Cerebellar nuclear complex (tissue), 1 donor: Measurements from ENCODE around the gene TAGAP.
"Not testable (repeated sequence)": the region's sequence is repeated elsewhere in the genome, so short reads cannot be mapped to it uniquely, and the experiment has no call there.

Experiments
- DNase-seq, 2 experiments: peaks; one replicate each; lab custom pipeline; 2025; lab: John Stamatoyannopoulos, UW

Gene TAGAP

DNA sequence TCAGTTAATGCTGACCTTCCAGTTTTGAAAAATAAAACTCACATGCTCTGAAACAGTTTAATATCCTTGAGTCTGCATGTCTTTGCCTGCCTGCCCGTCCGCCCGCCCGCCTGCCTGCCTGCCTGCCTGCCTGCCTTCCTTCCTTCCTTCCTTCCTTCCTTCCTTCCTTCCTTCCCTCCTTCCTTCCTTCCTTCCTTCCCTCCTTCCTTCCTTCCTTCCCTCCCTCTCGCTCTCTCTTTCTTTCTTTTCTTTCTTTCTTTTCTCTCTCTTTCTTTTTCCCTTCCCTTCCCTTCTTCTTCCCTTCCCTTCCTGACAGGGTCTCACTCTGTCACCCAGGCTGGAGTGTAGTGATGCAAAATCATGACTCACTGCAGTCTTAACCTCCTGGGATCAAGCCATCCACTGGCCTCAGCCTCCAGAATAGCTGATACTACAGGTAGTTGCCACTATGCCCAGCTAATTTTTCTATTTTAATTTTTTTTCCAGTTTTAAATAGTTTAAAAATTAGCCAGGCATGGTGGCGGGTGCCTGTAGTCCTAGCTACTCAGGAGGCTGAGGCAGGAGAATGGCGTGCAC is 34.7 kb downstream of the TAGAP start:
- not testable (repeated sequence) for DNase-seq

GRCh38 chr6:159008656-159009288 is 36.0 kb downstream of the TAGAP start:
- peak in 1 of 2 experiments; percentile 0 for DNase-seq

GRCh38 chr6:159007510-159007909 is 37.3 kb downstream of the TAGAP start:
- no peak for DNase-seq

DNA sequence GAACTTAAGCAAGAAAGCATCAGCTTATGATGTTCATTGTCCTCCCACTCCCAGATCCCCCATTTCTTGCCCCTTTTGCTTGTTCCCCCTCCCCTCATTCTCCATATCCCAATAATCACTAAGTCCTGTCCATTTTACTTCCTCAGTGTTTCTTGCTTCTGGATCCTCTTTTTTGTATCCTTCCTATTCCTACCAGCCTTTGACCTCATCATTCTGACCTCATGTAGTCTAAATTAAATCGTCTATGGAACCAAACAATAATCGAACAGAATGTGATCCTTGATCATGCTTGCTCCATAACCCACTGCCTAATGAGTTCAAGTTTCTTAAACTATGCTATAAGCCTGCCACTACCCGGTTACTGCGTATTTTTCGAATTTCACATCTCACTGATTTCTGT is 39.4 kb downstream of the TAGAP start:
- no peak for DNase-seq

DNA sequence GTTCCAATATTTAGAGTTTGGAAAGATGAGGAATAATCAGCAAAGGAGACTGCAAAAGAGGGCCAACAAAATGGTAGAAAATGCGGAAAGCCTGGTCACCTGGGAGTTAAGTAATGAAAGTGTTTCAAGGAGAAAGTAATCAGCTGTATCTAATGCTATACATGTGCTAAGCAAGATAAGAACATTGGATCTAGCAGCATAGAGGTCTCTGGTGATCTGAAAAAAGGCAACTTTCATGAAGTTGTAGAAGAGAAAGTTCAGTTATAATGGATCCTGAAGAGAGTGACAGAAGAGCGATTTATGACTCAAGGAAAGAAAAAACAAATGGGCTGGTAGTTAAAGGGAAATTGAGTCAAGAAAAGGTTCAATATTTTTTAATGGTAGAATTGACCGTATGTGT is 40.2 kb downstream of the TAGAP start:
- DNase-seq: no peak

GRCh38 chr6:159002432-159003155 is 42.2 kb downstream of the TAGAP start:
- no peak for DNase-seq

DNA sequence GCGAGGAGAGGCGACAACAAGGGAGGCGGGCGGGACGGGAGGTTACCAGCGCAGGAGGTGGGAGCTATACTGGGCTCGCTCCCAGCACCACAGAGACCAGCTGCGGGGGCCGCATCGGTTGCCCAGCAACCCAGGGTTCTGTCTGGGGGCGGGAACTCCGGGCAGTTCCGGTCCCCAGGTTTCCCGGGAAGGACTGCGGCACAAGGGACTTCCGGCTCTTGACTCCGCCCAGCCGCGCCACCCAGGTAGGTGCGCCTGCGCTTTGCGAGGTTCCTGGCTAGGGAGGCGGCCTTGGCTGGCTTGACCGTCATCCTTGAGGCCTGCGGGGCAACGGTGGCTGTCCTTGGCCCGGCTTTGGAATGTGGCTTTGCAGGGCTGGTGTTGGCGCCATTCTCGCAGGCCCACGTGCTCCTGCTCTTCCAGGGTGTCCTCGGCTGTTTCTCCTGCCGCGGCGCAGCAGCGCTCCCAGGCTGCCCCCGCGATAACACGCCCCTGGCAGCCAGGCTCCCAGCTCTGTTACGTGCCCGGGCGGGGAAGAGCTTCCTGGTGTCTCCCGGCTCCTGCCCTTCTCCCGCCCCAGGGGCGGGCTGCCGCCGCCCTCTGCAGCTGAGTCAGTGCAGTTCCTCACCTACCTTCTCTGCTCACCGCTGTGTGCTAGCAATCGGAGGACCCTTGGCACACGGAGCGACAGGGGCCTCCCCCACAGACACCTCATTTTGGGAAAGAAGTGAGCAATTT is 45.0 kb downstream of the TAGAP start, which contains the start of gene RSPH3:
TSS of gene RSPH3 (minus strand) at position 537 of the 738 bp plus-strand sequence. CDS start 652 bp downstream, outside the sequence.
- DNase-seq: peak; percentile 81 to 85

- no peak for DNase-seq
Measured at GRCh38 chr6:158999154-158999665, 45.6 kb downstream of the TAGAP start.

DNA sequence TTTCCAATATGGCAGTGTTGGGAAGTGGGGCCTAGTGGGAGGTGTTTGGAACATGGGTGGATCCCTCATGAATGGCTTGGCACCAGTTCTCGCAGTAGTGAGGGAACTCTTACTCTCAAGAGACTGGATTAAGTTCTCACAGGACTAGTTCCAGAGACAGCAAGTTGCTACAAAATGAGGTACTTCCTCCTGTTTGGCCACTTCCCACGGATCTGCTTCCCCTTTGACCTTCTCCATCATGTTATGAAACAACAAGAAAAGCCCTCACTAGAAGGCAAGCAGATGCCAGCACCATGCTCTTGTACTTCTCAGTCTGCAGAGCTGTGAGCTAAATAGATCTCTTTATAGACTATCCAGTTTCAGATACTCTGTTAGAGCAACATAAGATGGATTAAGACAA is 47.9 kb downstream of the TAGAP start:
- no peak for DNase-seq

DNA sequence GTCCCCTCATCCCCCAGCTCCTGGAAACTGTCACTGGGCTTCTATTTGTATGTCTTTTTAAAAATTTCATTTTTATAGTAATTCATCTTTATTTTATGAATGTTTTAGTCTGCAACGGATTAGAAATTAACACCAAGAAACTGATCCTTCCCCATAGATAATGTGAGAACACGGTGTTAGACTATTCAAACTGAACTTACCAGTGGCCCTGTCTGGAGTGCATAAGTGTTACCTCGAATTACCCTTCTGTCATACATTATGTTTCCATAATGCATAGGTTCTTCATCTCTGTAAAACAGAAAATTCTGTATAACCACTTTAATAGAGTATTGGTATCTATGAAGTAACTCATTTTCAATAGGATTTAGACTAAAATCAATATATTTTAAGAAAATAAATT is 51.2 kb downstream of the TAGAP start:
- no peak for DNase-seq

DNA sequence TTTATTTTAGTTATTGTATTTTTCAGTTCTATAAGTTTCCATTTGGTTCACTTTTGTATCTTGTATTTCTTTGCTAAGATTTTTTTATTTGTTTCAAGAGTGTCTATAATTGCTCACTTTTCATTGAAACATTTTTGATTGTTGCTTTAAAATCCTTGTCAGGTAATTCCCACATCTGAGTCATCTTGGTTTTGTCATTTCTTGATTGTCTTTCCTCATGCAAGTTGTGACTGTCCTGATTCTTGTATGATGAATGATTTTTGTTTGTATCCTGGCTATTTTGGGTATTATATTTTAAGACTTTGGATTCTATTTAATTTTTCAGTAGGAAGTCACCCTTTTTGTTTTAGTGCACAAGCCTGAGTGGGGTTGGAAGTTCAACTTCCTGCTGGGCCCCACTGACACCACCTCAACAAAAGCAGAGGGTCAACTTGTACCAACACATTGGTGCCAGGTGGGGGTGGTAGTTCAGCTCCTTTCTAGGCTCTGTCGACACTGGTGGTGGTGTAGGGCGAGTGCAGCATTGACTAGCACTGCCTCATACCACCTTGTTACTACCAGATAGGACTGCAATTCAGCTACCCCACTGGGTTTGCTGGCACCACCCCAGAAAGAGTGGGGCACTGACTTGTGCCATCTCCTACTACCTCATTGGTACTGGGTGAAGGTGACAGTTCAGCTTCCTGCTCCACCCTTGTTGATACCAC is 53.6 kb downstream of the TAGAP start:
- DNase-seq: no peak

DNA sequence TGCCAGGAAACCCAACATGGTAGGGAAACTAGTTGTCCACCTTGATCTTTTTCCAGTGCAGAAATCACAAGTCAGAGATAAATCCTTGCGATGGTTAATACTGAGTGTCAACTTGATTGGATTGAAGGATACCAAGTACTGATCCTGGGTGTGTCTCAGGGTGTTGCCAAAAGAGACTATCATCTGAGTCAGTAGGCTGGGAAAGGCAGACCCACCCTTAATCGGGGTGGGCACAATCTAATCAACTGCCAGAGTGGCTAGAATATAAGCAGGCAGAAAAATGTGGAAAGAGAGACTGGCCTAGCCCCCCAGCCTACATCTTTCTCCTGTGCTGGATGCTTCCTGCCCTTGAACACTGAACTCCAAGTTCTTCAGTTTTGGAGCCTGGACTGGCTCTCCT is 55.1 kb downstream of the TAGAP start:
- DNase-seq: not testable (repeated sequence)

DNA sequence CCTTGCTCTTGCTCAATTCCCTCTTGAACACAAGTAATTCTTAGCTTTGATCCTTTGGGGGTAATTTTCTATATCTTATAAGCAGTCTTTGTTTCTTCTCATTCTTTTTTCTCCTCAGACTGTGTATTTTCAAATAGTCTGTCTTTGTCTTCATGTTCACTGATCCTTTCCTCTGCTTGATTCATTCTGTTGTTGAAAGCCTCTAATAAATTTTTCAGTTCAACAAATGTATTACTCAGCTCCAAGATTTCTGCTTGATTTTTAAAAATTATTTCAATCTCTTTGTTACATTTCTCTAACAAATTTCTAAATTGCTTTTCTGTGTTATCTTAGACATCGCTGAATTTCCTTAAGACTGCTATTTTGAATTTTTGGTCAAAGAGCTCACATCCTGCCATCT is 56.3 kb downstream of the TAGAP start:
- no peak for DNase-seq

GRCh38 chr6:158987657-158988056 is 57.1 kb downstream of the TAGAP start:
- DNase-seq: no peak
